ENCODE data around the gene CDK12. TPM values are rescaled to one million over a fixed set of nuclear protein-coding genes. Genes with fewer than 3 reads are reported as not detected.

The CDK12 gene
- total RNA-seq, 1 donor from 2014 or later = 63.0 TPM

GRCh38 chr17:39579318-39580081 lies 118.2 kb downstream of the CDK12 start:
- Mint-ChIP-seq H3K36me3 (ENCODE audit: low read depth, unreplicated experiment) (no peaks in the 10 kb centered on the region), H3K9me3 (ENCODE audit: unreplicated experiment) (no peaks in the 10 kb centered on the region), H3K27ac (ENCODE audit: unreplicated experiment) (no peak overlapping the region), H3K4me3 (ENCODE audit: unreplicated experiment) (no peak overlapping the region), H3K4me1 (ENCODE audit: unreplicated experiment) (peaks cover 40% of the 10 kb centered on the region), H3K27me3 (ENCODE audit: unreplicated experiment) (peaks cover 7% of the 10 kb centered on the region)
- no peak for TF ChIP-seq CTCF (IDR thresholded peaks at IDR 0.05; ENCODE audit: unreplicated experiment)
- no peak for DNase-seq (ENCODE audit: low spot score)

- Mint-ChIP-seq H3K27me3 (ENCODE audit: unreplicated experiment) (peaks cover 6% of the 10 kb centered on the region), H3K4me1 (ENCODE audit: unreplicated experiment) (peaks cover 40% of the 10 kb centered on the region), H3K27ac (ENCODE audit: unreplicated experiment) (no peak overlapping the region), H3K9me3 (ENCODE audit: unreplicated experiment) (no peaks in the 10 kb centered on the region), H3K4me3 (ENCODE audit: unreplicated experiment) (no peak overlapping the region), H3K36me3 (ENCODE audit: low read depth, unreplicated experiment) (no peaks in the 10 kb centered on the region)
- DNase-seq (ENCODE audit: low spot score) = no peak
- TF ChIP-seq CTCF (IDR thresholded peaks at IDR 0.05; ENCODE audit: unreplicated experiment) = no peak
These were observed 118.8 kb downstream of the CDK12 start for GRCh38 chr17:39580082-39580468.

- Mint-ChIP-seq H3K4me1 (ENCODE audit: unreplicated experiment) (peaks cover 33% of the 10 kb centered on the region), H3K9me3 (ENCODE audit: unreplicated experiment) (no peaks in the 10 kb centered on the region), H3K27ac (ENCODE audit: unreplicated experiment) (peak overlapping the region; percentile 40), H3K36me3 (ENCODE audit: low read depth, unreplicated experiment) (no peaks in the 10 kb centered on the region), H3K27me3 (ENCODE audit: unreplicated experiment) (peaks cover 6% of the 10 kb centered on the region), H3K4me3 (ENCODE audit: unreplicated experiment) (no peak overlapping the region)
- no peak for DNase-seq (ENCODE audit: low spot score)
- TF ChIP-seq CTCF (IDR thresholded peaks at IDR 0.05; ENCODE audit: unreplicated experiment) = no peak
These were observed 119.9 kb downstream of the CDK12 start for GRCh38 chr17:39581071-39581758.

GRCh38 chr17:39581759-39582085 lies 120.4 kb downstream of the CDK12 start:
- Mint-ChIP-seq H3K4me3 (ENCODE audit: unreplicated experiment) (no peak overlapping the region), H3K27me3 (ENCODE audit: unreplicated experiment) (peaks cover 6% of the 10 kb centered on the region), H3K9me3 (ENCODE audit: unreplicated experiment) (no peaks in the 10 kb centered on the region), H3K36me3 (ENCODE audit: low read depth, unreplicated experiment) (no peaks in the 10 kb centered on the region), H3K4me1 (ENCODE audit: unreplicated experiment) (peaks cover 29% of the 10 kb centered on the region), H3K27ac (ENCODE audit: unreplicated experiment) (peak overlapping the region; percentile 40)
- DNase-seq (ENCODE audit: low spot score) = no peak
- TF ChIP-seq CTCF (IDR thresholded peaks at IDR 0.05; ENCODE audit: unreplicated experiment) = no peak

GRCh38 chr17:39582658-39583057 lies 121.4 kb downstream of the CDK12 start:
- Mint-ChIP-seq H3K4me3 (ENCODE audit: unreplicated experiment) (no peak overlapping the region), H3K36me3 (ENCODE audit: low read depth, unreplicated experiment) (no peaks in the 10 kb centered on the region), H3K9me3 (ENCODE audit: unreplicated experiment) (no peaks in the 10 kb centered on the region), H3K4me1 (ENCODE audit: unreplicated experiment) (peaks cover 29% of the 10 kb centered on the region), H3K27ac (ENCODE audit: unreplicated experiment) (no peak overlapping the region), H3K27me3 (ENCODE audit: unreplicated experiment) (peaks cover 6% of the 10 kb centered on the region)
- DNase-seq (ENCODE audit: low spot score) = no peak
- no peak for TF ChIP-seq CTCF (IDR thresholded peaks at IDR 0.05; ENCODE audit: unreplicated experiment)
